Stomach (tissue), 4 donors: ENCODE results near the gene PDE4D.

ENCODE experiments used
- POLR2AphosphoS5 ChIP-seq, 3 donors: sonication (generic); formaldehyde crosslinking; IDR thresholded peaks; one replicate each; pipeline ENCODE4 v1.6.1; 2016; ENCODE audit warnings: antibody characterized with exemption in 3 of 3
- TF ChIP-seq, protein P1 (sequence below), 7 experiments: fragments of 450-650 bp in 4 of 7; fragments of 200-600 bp in 3 of 7; sonication (generic) in 3 of 7; IDR thresholded peaks; one replicate each; pipeline ENCODE4 v1.5.1; 2016 to 2019; ENCODE audit warnings: antibody characterized with exemption in 7 of 7, control low read depth in 2 of 7, mild to moderate bottlenecking in 1 of 7

DNA sequence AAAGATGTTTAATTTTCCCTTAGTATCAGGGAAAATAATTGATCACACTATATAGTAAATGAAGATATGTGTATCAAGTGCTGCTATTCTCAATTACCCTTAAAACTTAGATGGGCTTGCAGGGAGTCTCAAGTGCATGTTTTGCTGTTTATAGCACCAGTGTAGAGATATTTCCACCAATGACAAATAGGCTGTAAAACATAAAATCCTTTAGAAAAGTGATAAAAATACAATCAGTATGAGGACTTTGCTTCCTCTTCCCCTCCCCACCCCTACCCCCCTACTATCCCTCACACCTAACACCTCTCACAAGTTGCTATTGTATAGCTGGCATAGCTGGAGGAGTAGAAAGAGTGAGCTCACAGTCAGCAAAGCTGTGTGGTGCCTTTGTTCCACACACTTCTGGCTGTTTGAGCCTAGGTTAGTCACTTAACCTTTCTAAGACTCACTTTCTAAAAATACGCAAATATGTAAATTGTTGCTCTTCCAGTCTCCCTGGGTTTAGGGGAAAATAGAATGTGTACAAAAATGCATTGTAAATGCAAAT lies 93.1 kb downstream of the PDE4D start:
- TF ChIP-seq, protein P1, sequence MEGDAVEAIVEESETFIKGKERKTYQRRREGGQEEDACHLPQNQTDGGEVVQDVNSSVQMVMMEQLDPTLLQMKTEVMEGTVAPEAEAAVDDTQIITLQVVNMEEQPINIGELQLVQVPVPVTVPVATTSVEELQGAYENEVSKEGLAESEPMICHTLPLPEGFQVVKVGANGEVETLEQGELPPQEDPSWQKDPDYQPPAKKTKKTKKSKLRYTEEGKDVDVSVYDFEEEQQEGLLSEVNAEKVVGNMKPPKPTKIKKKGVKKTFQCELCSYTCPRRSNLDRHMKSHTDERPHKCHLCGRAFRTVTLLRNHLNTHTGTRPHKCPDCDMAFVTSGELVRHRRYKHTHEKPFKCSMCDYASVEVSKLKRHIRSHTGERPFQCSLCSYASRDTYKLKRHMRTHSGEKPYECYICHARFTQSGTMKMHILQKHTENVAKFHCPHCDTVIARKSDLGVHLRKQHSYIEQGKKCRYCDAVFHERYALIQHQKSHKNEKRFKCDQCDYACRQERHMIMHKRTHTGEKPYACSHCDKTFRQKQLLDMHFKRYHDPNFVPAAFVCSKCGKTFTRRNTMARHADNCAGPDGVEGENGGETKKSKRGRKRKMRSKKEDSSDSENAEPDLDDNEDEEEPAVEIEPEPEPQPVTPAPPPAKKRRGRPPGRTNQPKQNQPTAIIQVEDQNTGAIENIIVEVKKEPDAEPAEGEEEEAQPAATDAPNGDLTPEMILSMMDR (IDR thresholded peaks at IDR 0.05) = no peak
- TF ChIP-seq POLR2AphosphoS5 (IDR thresholded peaks at IDR 0.05) = no peak
